A673 (cell line): ENCODE measurements around the gene FOXK1. TPM values are rescaled to one million over a fixed set of nuclear protein-coding genes. Genes with fewer than 3 reads are reported as not detected.

Experiments
- BruUV-seq: library from RNA; stranded (reverse); fragments of 400-500 nt; replicated peaks from 2 replicates; lab custom pipeline; 2021; lab: Mats Ljungman, UMichigan
- CTCF ChIA-PET: fragments of 300-600 bp; sonication (Branson Sonifier 250); formaldehyde crosslinking; loops from one replicate; lab custom pipeline; 2022; ENCODE audit warnings: antibody characterized with exemption; lab: Charles Lee
- POLR2A ChIA-PET: fragments of 300-600 bp; sonication (Branson Sonifier 250); formaldehyde crosslinking; loops from one replicate; lab custom pipeline; 2022; ENCODE audit warnings: antibody characterized with exemption; ENCODE audit not compliant: low non-redundant PET; lab: Charles Lee
- DNase-seq: peaks from one replicate; pipeline ENCODE4 v3.0.0-alpha.2; 2015; ENCODE audit warnings: low spot score
- H3K27ac ChIP-seq: fragments of 200-600 bp; sonication (generic); 2 replicates; pipeline ENCODE4 v1.5.1; 2016; ENCODE audit warnings: mixed run types, low read depth, mild to moderate bottlenecking, mixed read lengths, antibody characterized with exemption, low read length; ENCODE audit not compliant: poor library complexity, severe bottlenecking
- H3K27me3 ChIP-seq: fragments of 200-600 bp; sonication (generic); replicated peaks from 2 replicates; pipeline ENCODE4 v1.6.1; 2017; ENCODE audit warnings: mixed run types, low read depth, mild to moderate bottlenecking, mixed read lengths, antibody characterized with exemption, low read length; ENCODE audit not compliant: insufficient read depth, poor library complexity
- H3K36me3 ChIP-seq: fragments of 200-600 bp; sonication (generic); 2 replicates; pipeline ENCODE4 v1.6.1; 2016; ENCODE audit warnings: mixed run types, mild to moderate bottlenecking, mixed read lengths, antibody characterized with exemption, low read length; ENCODE audit not compliant: insufficient read depth, poor library complexity, severe bottlenecking
- H3K4me1 ChIP-seq: fragments of 200-600 bp; sonication (generic); 2 replicates; pipeline ENCODE4 v1.6.1; 2017; ENCODE audit warnings: mixed run types, mild to moderate bottlenecking, mixed read lengths, antibody characterized with exemption, low read length; ENCODE audit not compliant: insufficient read depth, poor library complexity, severe bottlenecking
- H3K4me3 ChIP-seq: fragments of 200-600 bp; sonication (generic); 2 replicates; pipeline ENCODE4 v1.5.1; 2016; ENCODE audit warnings: low read depth, mixed run types, mild to moderate bottlenecking, mixed read lengths, low read length; ENCODE audit not compliant: poor library complexity, severe bottlenecking
- H3K9me3 ChIP-seq: fragments of 200-600 bp; sonication (generic); 2 replicates; pipeline ENCODE4 v1.6.1; 2016; ENCODE audit warnings: mixed run types, low read depth, mild to moderate bottlenecking, mixed read lengths, antibody characterized with exemption, low read length; ENCODE audit not compliant: poor library complexity, severe bottlenecking
- EZH2 ChIP-seq: fragments of 200-600 bp; sonication (generic); IDR thresholded peaks from 2 replicates; pipeline ENCODE4 v1.6.1; 2017; ENCODE audit warnings: borderline replicate concordance, low read depth, mild to moderate bottlenecking, mixed read lengths, antibody characterized with exemption, low read length; ENCODE audit not compliant: poor library complexity, severe bottlenecking
- intact Hi-C: fragments of 100-400 bp; cut with micrococcal nuclease; formaldehyde crosslinking; loops from one replicate; pipeline ENCODE4 v1.10.0; 2022; ENCODE audit not compliant: unreplicated experiment
- total RNA-seq: library from RNA; stranded (reverse); gene quantifications from 2 replicates; pipeline ENCODE4 v1.2.3, GENCODE V29; 2021
- TF ChIP-seq, protein P1 (sequence below): fragments of 300-800, 200-600 bp; sonication (generic); conservative IDR thresholded peaks from 2 replicates; pipeline ENCODE4 v1.5.1; 2017; ENCODE audit warnings: low read depth, mild to moderate bottlenecking, antibody characterized with exemption, low read length, moderate library complexity, mixed read lengths

The FOXK1 gene
- total RNA-seq, 1 experiment from 2014 or later = 43.8 TPM

DNA sequence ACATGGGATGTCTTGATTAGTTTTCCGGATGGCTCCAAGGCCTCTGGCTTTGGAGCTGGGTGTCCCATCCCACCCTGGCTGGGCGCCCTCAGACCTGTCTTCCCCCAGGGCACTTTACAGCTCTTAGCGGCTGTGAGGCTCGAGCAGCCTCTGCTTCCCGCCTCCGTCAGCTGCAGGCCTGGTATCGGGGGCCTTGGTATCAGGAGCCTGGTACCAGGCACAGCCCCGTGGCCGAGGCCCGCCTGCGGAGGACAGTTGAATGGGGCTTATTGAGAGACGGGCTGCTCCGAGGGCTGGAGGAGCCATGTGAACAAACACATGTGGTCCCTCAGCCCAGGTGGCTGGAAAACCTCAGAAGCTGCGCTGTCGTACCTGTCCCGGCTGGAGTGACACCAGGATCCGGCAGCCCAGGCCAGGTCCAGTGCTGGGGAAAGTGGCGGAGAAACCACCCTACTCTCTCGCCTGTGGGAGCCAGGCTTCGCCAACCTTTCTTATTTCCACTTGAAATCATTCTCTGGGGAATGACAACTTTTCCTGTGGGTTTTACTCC, 69.4 kb downstream of the FOXK1 start:
- no TSS peak for BruUV-seq
- Histone ChIP-seq H3K4me1 (no peaks in the 10 kb centered on the region), H3K9me3 (no peaks in the 10 kb centered on the region), H3K27ac (no peak overlapping the region), H3K27me3 (no peaks in the 10 kb centered on the region), H3K36me3 (peaks cover 37% of the 10 kb centered on the region), H3K4me3 (no peak overlapping the region)
- ChIA-PET CTCF (no interaction called here), POLR2A (interaction anchor here (0.7 kb wide), 1 partner anchor 66 kb away, joined by 26 read pairs; no protein-coding TSS in a partner anchor)
- TF ChIP-seq, protein P1, sequence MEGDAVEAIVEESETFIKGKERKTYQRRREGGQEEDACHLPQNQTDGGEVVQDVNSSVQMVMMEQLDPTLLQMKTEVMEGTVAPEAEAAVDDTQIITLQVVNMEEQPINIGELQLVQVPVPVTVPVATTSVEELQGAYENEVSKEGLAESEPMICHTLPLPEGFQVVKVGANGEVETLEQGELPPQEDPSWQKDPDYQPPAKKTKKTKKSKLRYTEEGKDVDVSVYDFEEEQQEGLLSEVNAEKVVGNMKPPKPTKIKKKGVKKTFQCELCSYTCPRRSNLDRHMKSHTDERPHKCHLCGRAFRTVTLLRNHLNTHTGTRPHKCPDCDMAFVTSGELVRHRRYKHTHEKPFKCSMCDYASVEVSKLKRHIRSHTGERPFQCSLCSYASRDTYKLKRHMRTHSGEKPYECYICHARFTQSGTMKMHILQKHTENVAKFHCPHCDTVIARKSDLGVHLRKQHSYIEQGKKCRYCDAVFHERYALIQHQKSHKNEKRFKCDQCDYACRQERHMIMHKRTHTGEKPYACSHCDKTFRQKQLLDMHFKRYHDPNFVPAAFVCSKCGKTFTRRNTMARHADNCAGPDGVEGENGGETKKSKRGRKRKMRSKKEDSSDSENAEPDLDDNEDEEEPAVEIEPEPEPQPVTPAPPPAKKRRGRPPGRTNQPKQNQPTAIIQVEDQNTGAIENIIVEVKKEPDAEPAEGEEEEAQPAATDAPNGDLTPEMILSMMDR = no peak
- TF ChIP-seq EZH2 = no peak
- no peak for DNase-seq
- intact Hi-C loops = no loop called here

DNA sequence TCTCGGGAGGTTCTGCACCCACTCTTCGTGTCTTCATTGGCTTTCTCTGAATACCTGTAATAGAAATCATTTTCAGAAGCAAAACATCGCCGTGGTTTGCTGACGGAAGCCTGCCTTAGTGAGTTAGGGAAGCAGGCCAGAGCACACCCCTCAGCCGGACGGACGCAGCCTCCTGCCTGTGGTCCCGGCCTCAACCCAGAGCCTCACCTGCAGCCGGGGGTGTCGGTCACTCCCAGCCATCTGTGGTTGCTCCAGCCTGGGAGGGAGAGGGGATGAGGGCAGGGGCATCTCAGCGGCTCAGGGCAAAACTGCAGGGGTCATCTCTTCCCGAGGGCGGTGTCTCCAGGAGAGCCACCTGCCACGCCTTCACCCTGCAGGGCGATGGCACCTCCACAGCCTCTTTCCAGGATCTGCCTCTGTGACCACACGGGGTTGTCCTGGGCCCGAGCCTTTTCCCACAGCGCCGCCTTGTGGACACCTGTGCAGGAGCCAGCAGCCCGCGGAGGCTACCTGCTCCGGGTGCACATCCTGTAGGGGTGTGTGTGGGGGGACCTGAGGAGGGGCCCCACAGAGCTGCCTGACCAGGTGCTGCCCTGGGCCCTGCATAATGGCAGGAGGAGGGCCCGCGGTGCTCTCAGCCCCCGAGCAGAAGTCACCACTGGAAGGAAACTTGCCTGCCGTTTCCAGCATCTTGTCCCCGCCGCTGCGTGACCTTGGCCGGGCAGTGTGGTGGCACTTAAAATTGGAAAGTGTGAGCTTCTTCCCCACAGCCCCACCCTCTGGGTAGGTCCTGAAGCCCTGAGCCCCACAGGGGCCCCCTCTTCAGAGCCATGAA, 71.7 kb downstream of the FOXK1 start:
- no TSS peak for BruUV-seq
- DNase-seq = peak; percentile 64
- POLR2A ChIA-PET = no interaction called here
- TF ChIP-seq, protein P1 = peak; percentile 93
- no peak for TF ChIP-seq EZH2
- no peak overlapping the region for H3K4me3 ChIP-seq
- CTCF ChIA-PET = no interaction called here
- peaks cover 37% of the 10 kb centered on the region for H3K36me3 ChIP-seq
- no peaks in the 10 kb centered on the region for H3K27me3 ChIP-seq
- H3K27ac ChIP-seq = no peak overlapping the region
- intact Hi-C loops = loop anchor here (1.0 kb wide), 1 partner anchor 143 kb away; no protein-coding TSS in a partner anchor
- H3K9me3 ChIP-seq = no peaks in the 10 kb centered on the region
- no peaks in the 10 kb centered on the region for H3K4me1 ChIP-seq

DNA sequence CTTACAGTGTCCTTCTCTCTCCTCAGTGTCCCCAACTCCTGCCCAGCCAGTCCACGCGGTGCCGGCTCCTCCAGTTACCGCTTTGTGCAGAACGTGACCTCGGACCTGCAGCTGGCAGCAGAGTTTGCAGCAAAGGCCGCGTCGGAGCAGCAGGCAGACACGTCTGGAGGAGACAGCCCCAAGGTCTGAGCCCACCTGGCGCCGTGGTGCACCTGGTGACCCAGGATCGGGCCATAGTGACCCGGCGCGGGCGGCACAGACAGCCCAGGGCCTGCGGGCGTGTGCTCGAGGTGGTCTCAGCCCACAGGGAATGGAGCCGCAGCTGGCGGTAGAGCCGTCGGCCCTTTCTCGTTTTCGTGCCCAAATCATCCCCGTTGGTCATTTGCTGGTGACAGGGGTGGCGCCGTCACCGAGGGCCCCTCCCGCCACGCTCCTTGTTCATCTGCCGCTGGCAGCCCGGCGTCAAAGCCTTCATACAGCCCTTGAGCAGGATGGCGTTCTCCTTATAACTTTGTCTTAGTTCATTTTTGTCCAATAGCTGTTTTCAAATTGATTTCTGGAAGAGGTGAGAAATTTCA, 72.4 kb downstream of the FOXK1 start:
- no peaks in the 10 kb centered on the region for H3K27me3 ChIP-seq
- BruUV-seq = no TSS peak

More for the DNA sequence above, 72.4 kb downstream of the FOXK1 start:
- ChIA-PET CTCF (no interaction called here), POLR2A (no interaction called here)
- no peak for DNase-seq
- intact Hi-C loops = loop anchor here (1.0 kb wide), 1 partner anchor 143 kb away; no protein-coding TSS in a partner anchor
- H3K9me3 ChIP-seq = no peaks in the 10 kb centered on the region
- H3K4me3 ChIP-seq = no peak overlapping the region
- no peaks in the 10 kb centered on the region for H3K4me1 ChIP-seq
- no peak overlapping the region for H3K27ac ChIP-seq
- TF ChIP-seq, protein P1 = no peak
- TF ChIP-seq EZH2 = no peak
- peaks cover 37% of the 10 kb centered on the region for H3K36me3 ChIP-seq
